ENCODE results near the gene RGS6. TPM values are rescaled to one million over a fixed set of nuclear protein-coding genes. Genes with fewer than 3 reads are reported as not detected.
A peak's percentile ranks its signal among the peaks of the same experiment; 100 is the strongest.

RGS6 gene
- polyA plus RNA-seq, 4 donors = 1.1 to 11.3 (median 1.3) TPM

- DNase-seq (ENCODE audit: low read depth in 4 of 4, low spot score in 3 of 4) = no peak
These were observed 451.6 kb downstream of the RGS6 start for GRCh38 chr14:72383865-72384264.

GRCh38 chr14:72387726-72388125 is 455.5 kb downstream of the RGS6 start:
- DNase-seq (ENCODE audit: low read depth in 4 of 4, low spot score in 3 of 4) = no peak

GRCh38 chr14:72389200-72389599 is 457.0 kb downstream of the RGS6 start:
- no peak for DNase-seq (ENCODE audit: low read depth in 4 of 4, low spot score in 3 of 4)

GRCh38 chr14:72401101-72401625 is 468.9 kb downstream of the RGS6 start:
- DNase-seq (ENCODE audit: low read depth in 4 of 4, low spot score in 3 of 4) = no peak

GRCh38 chr14:72401632-72402376 is 469.6 kb downstream of the RGS6 start:
- no peak for DNase-seq (ENCODE audit: low read depth in 4 of 4, low spot score in 3 of 4)

GRCh38 chr14:72402377-72402772 is 470.1 kb downstream of the RGS6 start:
- DNase-seq (ENCODE audit: low read depth in 4 of 4, low spot score in 3 of 4) = no peak

GRCh38 chr14:72404106-72404774 is 472.0 kb downstream of the RGS6 start:
- DNase-seq (ENCODE audit: low read depth in 4 of 4, low spot score in 3 of 4) = no peak

- no peak for DNase-seq (ENCODE audit: low read depth in 4 of 4, low spot score in 3 of 4)
These were observed 472.8 kb downstream of the RGS6 start for GRCh38 chr14:72404998-72405397.

- no peak for DNase-seq (ENCODE audit: low read depth in 4 of 4, low spot score in 3 of 4)
These were observed 475.8 kb downstream of the RGS6 start for GRCh38 chr14:72408020-72408419.

- DNase-seq (ENCODE audit: low read depth in 4 of 4, low spot score in 3 of 4) = no peak
These were observed 476.8 kb downstream of the RGS6 start for GRCh38 chr14:72409047-72409446.

GRCh38 chr14:72416081-72416849 is 484.0 kb downstream of the RGS6 start:
- no peak for DNase-seq (ENCODE audit: low read depth in 4 of 4, low spot score in 3 of 4)

- DNase-seq (ENCODE audit: low read depth in 4 of 4, low spot score in 3 of 4) = no peak
These were observed 484.7 kb downstream of the RGS6 start for GRCh38 chr14:72416892-72417291.

- DNase-seq (ENCODE audit: low read depth in 4 of 4, low spot score in 3 of 4) = no peak
These were observed 486.6 kb downstream of the RGS6 start for GRCh38 chr14:72418806-72419205.

GRCh38 chr14:72419226-72419775 is 487.1 kb downstream of the RGS6 start:
- no peak for DNase-seq (ENCODE audit: low read depth in 4 of 4, low spot score in 3 of 4)

- peak; percentile 25 to 66 (median 63) for DNase-seq (ENCODE audit: low read depth in 4 of 4, low spot score in 3 of 4)
These were observed 488.7 kb downstream of the RGS6 start for GRCh38 chr14:72420749-72421474.

- no peak for DNase-seq (ENCODE audit: low read depth in 4 of 4, low spot score in 3 of 4)
These were observed 491.7 kb downstream of the RGS6 start for GRCh38 chr14:72423957-72424356.

- no peak for DNase-seq (ENCODE audit: low read depth in 4 of 4, low spot score in 3 of 4)
These were observed 498.2 kb downstream of the RGS6 start for GRCh38 chr14:72430457-72430856.

GRCh38 chr14:72432748-72433147 is 500.5 kb downstream of the RGS6 start:
- no peak for DNase-seq (ENCODE audit: low read depth in 4 of 4, low spot score in 3 of 4)

- DNase-seq (ENCODE audit: low read depth in 4 of 4, low spot score in 3 of 4) = no peak
These were observed 501.3 kb downstream of the RGS6 start for GRCh38 chr14:72433511-72433910.

GRCh38 chr14:72434856-72435255 is 502.6 kb downstream of the RGS6 start:
- no peak for DNase-seq (ENCODE audit: low read depth in 4 of 4, low spot score in 3 of 4)
